ENCODE results near the gene STXBP1.

The STXBP1 gene

DNA sequence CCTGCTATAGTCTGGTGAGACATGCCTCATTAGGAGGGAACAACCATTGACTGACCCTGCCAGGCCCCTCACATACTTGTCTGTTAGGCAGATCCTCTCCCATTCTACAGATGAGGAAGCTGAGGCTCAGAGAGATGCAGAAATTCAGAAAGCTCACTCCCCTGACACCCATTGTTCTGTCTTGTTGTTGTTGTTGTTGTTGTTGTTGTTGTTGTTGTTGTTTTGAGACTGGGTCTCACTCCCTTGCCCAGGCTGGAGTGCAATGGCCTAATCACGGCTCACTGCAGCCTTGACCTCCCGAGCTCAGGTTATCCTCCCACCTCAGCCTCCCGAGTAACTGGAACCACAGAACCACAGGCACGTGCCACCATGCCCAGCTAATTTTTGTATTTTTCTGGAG lies 81.6 kb downstream of the STXBP1 start:
- DNase-seq (ENCODE audit: low spot score) = no peak

- DNase-seq (ENCODE audit: low spot score) = no peak
These were observed 83.0 kb downstream of the STXBP1 start for GRCh38 chr9:127694890-127695720.

- no peak for DNase-seq (ENCODE audit: low spot score)
These were observed 85.5 kb downstream of the STXBP1 start for GRCh38 chr9:127697575-127697974.

DNA sequence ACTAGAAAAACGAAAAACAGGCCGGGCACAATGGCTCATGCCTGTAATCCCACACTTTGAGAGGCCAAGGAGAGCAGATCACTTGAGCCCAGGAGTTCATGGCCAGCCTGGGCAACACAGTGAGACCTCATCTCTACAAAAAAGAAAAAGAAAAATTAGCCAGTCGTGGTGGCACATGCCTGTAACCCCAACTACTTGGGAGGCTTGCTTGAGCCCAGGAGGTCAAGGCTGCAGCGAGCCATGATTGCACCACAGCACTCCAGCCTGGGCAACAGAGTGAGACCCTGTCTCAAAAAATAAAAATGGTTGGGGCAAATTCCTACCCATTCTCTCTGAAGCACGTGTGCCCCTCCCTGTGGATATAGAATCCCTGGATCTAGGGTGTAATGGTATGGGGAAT lies 86.3 kb downstream of the STXBP1 start:
- DNase-seq (ENCODE audit: low spot score) = no peak

- DNase-seq (ENCODE audit: low spot score) = peak; percentile 95
These were observed 87.1 kb downstream of the STXBP1 start for GRCh38 chr9:127698985-127699670.

DNA sequence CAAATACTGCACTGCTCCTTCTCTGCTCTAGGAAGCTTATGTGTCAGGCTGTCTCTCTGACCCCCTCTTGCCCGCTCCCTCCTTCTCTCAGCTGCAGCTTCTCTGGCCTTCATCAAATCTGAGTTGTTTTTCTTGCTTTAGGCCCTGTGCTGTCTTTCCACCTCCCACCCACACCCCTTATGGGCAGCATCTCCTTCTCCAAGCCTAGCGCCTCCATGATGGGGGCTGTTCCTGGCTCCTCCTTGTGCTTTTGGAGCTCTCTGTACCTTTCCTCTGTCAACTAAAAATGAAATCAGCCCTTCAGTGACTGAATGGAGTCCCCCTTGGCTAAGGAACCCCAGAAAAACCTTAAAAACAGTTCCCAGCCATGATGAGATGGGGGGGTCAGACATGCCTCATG lies 88.1 kb downstream of the STXBP1 start:
- DNase-seq (ENCODE audit: low spot score) = no peak

- no peak for DNase-seq (ENCODE audit: low spot score)
These were observed 88.6 kb downstream of the STXBP1 start for GRCh38 chr9:127700594-127701255.

GRCh38 chr9:127703289-127703946 lies 91.3 kb downstream of the STXBP1 start:
- DNase-seq (ENCODE audit: low spot score) = no peak

DNA sequence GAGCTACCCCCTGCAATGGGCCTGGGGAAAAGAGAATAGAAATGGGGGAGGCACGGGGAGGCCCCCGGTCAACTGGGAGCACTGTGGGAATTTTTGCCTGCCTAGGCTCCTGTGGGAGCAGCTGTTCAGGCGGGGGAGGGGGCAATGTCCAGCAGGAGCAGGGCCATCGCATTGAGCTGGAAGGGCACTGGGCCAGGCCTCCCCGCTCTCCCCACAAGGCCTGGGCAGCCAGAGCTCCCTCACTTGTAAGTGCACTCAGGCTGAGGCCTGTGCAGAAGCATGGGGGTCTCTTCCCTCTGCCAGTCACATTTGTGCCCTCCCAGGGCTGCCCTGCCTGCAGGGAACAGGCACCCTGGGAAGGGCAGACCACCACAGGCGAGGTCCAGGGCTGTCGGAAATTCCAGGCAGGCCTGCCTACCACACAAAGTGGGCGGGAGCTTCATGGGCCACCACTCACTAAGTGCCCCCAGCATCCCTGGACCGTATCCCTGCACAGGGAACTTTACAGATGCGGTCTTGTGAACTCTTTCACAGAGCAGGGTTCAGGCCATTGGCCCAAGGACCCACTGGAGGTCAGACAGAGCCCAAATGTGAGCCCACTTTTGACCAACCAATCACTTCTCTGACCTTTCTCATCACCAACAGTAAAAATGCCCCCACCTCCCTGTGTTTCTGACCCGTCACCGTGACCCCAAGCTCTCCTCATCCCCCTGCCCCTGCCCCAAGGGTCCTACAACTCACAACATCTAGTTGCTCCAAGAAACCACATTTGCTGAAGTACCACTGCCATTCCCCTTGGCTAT lies 93.7 kb downstream of the STXBP1 start:
- no peak for DNase-seq (ENCODE audit: low spot score)

- no peak for DNase-seq (ENCODE audit: low spot score)
These were observed 94.8 kb downstream of the STXBP1 start, which contains the start of gene CFAP157 for GRCh38 chr9:127706836-127707241. TSS of gene CFAP157 (plus strand) at chr9:127706988. CDS start at chr9:127707032, 44 bp downstream.

DNA sequence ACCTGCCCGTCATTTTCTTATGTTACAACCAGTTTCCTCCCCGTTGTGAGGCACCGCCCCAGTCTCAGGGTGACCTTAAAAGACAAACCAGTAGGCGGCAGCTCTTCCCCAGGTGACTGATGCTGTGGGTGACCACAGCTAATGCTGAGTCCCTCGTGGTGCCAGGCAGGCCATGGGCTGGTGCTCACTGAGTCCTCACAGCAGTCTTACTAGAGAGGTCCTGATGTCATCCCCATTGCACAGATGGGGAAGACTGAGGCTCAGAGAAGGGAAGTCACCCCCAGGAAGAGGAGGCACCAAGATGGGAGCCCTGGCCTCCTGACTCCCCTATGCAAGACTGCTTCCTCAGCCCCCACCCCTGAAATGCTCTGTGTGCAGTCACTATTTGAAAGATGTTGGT lies 95.7 kb downstream of the STXBP1 start:
- no peak for DNase-seq (ENCODE audit: low spot score)

DNA sequence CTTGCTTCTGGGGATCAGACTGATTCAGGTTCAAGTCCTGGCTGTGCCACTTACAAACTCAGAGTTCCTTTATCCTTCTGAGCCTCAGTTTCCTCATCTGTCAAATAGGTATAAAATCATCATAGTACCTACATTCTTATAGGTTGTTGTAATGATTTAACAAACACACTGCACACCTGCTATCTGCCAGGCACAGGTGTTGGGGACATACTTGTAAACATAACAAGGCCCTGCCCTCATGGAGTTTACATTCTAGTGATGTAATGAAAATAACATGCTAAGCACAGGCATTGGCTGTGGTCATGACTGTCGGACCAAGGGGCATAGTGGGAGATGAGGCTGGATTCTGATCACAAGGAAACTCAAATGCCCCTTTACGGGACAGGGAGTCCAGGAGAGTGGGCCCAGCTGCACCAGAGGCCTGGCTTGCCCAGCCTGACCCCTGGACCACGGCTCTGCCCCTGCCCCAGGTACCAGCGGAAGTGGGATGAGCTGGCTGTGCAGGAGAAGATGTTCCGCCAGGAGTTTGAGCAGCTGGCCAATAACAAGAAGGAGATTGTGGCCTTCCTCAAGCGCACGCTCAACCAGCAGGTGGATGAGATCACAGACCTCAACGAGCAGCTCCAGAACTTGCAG lies 97.0 kb downstream of the STXBP1 start:
- DNase-seq (ENCODE audit: low spot score) = no peak

DNA sequence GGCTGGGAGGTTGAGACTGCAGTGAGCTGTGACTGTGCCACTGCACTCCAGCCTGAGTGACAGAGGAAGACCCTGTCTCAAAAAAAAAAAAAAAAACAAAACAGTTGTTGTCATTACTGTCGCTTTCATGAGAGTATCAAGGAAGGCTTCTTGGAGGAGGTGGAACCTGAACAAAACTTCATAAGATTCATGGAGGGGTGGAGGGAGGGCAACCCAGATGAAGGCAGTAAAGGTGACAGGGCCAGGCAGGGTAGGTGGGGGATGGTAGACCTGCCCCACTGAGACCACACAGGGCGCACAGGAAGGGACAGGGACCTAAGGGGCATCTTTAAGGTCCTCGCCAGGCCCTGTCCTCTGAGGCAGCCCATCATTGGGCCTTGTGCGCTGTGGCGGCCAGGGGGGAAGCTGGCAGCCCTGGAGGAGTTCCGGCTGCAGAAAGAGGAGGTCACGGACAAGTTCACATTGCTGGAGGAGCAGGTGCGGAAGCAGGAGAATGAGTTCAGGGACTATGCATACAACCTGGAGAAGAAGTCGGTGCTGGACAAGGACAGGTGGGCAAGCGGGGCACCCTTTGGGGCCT lies 98.2 kb downstream of the STXBP1 start:
- no peak for DNase-seq (ENCODE audit: low spot score)

GRCh38 chr9:127711226-127711701 lies 99.2 kb downstream of the STXBP1 start:
- DNase-seq (ENCODE audit: low spot score) = no peak

GRCh38 chr9:127711831-127712274 lies 99.8 kb downstream of the STXBP1 start:
- no peak for DNase-seq (ENCODE audit: low spot score)

DNA sequence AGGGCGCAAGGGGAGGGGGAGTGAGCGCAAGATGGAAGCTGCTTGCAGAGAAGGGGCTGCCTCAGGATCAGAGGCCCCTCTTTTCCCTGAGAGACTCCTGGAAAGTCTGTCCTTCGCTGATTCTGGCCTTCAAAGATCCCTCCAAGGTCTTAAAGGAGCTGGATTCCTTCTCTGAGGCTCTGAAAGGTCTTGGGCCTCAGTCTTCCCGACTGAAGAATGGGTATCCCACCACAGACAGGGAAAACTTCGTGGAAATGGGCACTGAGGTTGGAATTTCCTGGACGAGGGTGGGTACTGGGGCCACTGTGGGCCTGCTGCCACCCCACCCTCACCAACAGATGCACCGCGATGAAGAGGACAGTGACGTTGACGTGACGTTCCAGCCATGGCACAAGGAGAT lies 100.3 kb downstream of the STXBP1 start:
- no peak for DNase-seq (ENCODE audit: low spot score)

DNA sequence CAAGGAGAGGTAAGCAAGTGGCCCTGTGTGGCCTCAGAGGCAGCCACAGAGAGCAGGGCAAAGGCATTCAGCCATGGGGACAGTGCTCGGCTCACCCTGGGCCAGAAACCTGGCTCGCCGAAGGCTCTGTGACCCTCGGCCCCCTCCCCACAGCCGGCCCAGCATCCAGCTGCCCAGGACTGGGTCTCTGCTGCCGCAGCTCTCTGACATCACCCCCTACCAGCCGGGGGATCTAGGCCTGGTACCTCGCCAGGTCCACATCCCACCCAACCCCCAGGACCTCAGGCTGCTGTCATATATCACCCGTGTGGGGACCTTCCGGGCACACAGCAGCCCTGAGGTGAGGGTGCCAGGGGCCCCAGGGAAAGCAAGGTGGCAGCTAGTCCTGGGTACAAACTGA lies 100.8 kb downstream of the STXBP1 start:
- DNase-seq (ENCODE audit: low spot score) = no peak

DNA sequence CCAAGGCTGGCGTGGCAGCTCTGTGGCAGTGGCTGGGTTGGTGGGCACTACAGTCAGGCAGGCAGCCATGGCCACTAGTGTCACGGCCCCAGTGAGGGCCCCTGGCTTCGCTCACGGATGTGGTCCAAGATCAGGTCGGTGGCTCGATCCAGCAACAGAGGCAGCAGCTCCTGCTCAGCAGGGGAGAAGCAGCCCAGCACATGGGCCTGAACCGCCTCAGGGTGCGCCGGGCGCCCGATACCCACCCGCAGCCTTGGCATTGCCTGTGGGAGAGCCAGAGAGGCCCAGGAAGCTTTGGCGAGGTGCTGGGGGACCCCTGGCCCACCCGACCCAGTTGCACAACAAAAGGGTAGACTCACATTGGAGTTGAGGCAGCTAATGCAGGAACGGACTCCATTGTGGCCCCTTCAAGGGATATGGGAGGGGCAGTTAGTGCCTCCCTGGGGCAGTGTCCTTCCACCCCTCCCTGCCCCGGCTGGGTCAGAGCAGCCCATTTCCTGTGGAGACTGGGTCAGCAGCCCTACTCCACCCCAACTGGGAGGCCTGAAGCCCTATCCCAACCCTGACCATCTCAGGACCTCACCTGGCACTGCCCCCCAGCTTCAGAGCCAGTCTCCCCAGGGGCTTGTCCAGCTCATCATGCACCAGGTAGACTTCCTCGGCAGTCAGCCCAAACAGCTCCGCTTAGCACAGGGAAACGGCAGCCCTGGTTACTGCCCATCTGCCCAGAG lies 102.1 kb downstream of the STXBP1 start:
- no peak for DNase-seq (ENCODE audit: low spot score)

DNA sequence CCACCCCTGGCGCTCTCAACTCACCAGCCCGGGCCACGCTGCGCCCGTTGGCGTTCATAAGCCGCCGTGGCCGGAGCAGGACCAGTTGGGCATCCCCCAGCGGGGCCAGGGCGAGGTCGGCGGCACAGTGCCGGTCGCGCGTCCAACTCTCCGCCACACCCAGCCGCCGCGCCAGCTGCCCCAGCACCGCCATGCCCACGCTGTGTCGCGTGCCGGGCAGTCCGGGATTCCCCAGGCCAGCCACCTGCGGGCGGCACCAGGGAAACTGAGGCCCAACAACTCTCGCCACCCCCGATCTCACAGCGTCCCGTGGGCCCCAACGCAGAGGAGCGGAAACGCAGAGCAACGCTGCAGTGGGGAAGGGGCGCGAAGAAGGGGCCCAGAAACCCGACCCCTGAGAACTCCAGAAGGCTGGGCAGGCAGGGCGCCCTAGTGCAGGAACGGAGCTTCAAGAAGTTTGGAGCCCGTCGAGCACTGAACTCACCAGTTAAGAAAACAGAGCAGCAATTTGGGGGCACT lies 102.9 kb downstream of the STXBP1 start:
- peak; percentile 26 for DNase-seq (ENCODE audit: low spot score)

Measured in LoVo (cell line).